Lower leg skin (tissue), 4 donors: ENCODE data around the gene PDS5B. TPM values are rescaled to one million over a fixed set of nuclear protein-coding genes. Genes with fewer than 3 reads are reported as not detected.

Experiments
- DNase-seq, 2 donors: peaks; one replicate each; pipeline ENCODE4 v3.0.0-alpha.2; 2019; ENCODE audit warnings: low spot score in 2 of 2
- H3K4me3 ChIP-seq: fragments of 200-600 bp; sonication (generic); 2 replicates; pipeline ENCODE4 v1.5.1; 2017; ENCODE audit warnings: mild to moderate bottlenecking, low read depth; ENCODE audit not compliant: poor library complexity, severe bottlenecking
- CTCF ChIP-seq, 3 donors: fragments of 450-650 bp; IDR thresholded peaks; one replicate each; pipeline ENCODE4 v1.5.1; 2016; ENCODE audit warnings: antibody characterized with exemption in 3 of 3, mild to moderate bottlenecking in 3 of 3, moderate library complexity in 2 of 3
- POLR2A ChIP-seq, 2 donors: fragments of 450-650 bp; IDR thresholded peaks; one replicate each; pipeline ENCODE4 v1.6.1; 2016 to 2017; ENCODE audit warnings: antibody characterized with exemption in 2 of 2, mild to moderate bottlenecking in 1 of 2, moderate library complexity in 1 of 2
- WGBS, 2 donors: methylation state at CpG; one replicate each; pipeline ENCODE4 v1.1.5; 2018; 5-methylcytosine and 5-hydroxymethylcytosine counted together
- intact Hi-C: fragments of 100-400 bp; cut with DNase I; formaldehyde crosslinking; loops from one replicate; pipeline ENCODE4 v1.15.0; 2023; ENCODE audit warnings: low total_unique reads
- total RNA-seq, 4 donors: library from RNA; depleted of rRNA; stranded (reverse); fragments of >200 nt; gene quantifications; one replicate each; pipeline ENCODE4 v1.1.0, GENCODE V29; 2016

Gene PDS5B
- total RNA-seq, 4 donors from 2014 or later, result 18.5 to 25.4 (median 23.4) TPM

- no peak for DNase-seq
- H3K4me3 ChIP-seq, result no peak overlapping the region
- intact Hi-C loops, result no loop called here
- TF ChIP-seq POLR2A (IDR thresholded peaks at IDR 0.05), result no peak
- no peak for TF ChIP-seq CTCF (IDR thresholded peaks at IDR 0.05)
- 92 to 94% methylated on average over 8 of the region's 8 CpGs for WGBS, 2 donors
Observed at GRCh38 chr13:32592082-32592481, 5.8 kb downstream of the PDS5B start.

GRCh38 chr13:32594157-32594738 is 8.0 kb downstream of the PDS5B start:
- intact Hi-C loops, result no loop called here
- no peak for TF ChIP-seq POLR2A (IDR thresholded peaks at IDR 0.05)
- H3K4me3 ChIP-seq, result no peak overlapping the region
- no peak for DNase-seq

- TF ChIP-seq POLR2A (IDR thresholded peaks at IDR 0.05) (no peak), CTCF (IDR thresholded peaks at IDR 0.05) (no peak)
- no peak for DNase-seq
- H3K4me3 ChIP-seq, result no peak overlapping the region
- WGBS, 2 donors, result 81 to 87% methylated on average over 2 of the region's 2 CpGs
- intact Hi-C loops, result no loop called here
Observed at GRCh38 chr13:32595306-32595705, 9.1 kb downstream of the PDS5B start.

GRCh38 chr13:32600890-32601289 is 14.6 kb downstream of the PDS5B start:
- WGBS, 2 donors, result 79 to 85% methylated on average over 2 of the region's 2 CpGs
- TF ChIP-seq POLR2A (IDR thresholded peaks at IDR 0.05) (no peak), CTCF (IDR thresholded peaks at IDR 0.05) (no peak)

GRCh38 chr13:32609428-32609827 is 23.2 kb downstream of the PDS5B start:
- TF ChIP-seq POLR2A (IDR thresholded peaks at IDR 0.05), result no peak
- no peak for TF ChIP-seq CTCF (IDR thresholded peaks at IDR 0.05)
- WGBS, 2 donors, result 81 to 87% methylated on average over 1 of the region's 1 CpG
- intact Hi-C loops, result no loop called here
- DNase-seq, result no peak
- no peak overlapping the region for H3K4me3 ChIP-seq

More at GRCh38 chr13:32600890-32601289, 14.6 kb downstream of the PDS5B start:
- no peak for DNase-seq
- intact Hi-C loops, result no loop called here
- no peak overlapping the region for H3K4me3 ChIP-seq

GRCh38 chr13:32610538-32610937 is 24.3 kb downstream of the PDS5B start:
- 84 to 94% methylated on average over 1 of the region's 1 CpG for WGBS, 2 donors
- no peak overlapping the region for H3K4me3 ChIP-seq
- intact Hi-C loops, result no loop called here
- DNase-seq, result no peak
- no peak for TF ChIP-seq CTCF (IDR thresholded peaks at IDR 0.05)
- TF ChIP-seq POLR2A (IDR thresholded peaks at IDR 0.05), result no peak
